ENCODE measurements around the gene TOPAZ1.

DNA sequence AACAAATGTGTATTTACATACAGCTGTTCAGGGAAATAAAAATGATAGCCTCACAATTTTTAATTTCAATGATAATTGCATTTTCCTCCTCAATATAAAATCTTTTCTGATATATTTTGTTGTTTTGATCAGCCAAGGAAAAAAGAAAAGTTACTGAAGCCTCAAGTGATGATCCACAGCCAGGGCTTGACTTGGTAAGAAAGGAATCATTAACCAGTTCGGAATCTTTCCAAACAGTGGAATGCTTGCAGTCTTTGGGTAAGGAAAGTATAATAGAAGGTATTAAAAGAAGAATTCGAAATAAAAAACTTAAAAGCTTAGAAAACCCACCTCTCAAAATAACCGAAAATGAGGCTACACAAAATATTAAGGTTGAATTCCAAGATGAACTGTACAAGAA lies 1.0 kb downstream of the TOPAZ1 start:
- TF ChIP-seq, protein P1, sequence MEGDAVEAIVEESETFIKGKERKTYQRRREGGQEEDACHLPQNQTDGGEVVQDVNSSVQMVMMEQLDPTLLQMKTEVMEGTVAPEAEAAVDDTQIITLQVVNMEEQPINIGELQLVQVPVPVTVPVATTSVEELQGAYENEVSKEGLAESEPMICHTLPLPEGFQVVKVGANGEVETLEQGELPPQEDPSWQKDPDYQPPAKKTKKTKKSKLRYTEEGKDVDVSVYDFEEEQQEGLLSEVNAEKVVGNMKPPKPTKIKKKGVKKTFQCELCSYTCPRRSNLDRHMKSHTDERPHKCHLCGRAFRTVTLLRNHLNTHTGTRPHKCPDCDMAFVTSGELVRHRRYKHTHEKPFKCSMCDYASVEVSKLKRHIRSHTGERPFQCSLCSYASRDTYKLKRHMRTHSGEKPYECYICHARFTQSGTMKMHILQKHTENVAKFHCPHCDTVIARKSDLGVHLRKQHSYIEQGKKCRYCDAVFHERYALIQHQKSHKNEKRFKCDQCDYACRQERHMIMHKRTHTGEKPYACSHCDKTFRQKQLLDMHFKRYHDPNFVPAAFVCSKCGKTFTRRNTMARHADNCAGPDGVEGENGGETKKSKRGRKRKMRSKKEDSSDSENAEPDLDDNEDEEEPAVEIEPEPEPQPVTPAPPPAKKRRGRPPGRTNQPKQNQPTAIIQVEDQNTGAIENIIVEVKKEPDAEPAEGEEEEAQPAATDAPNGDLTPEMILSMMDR (conservative IDR thresholded peaks at IDR 0.05 in 1 of 2, IDR thresholded peaks at IDR 0.05 in 1 of 2; ENCODE audit: extremely low read depth in 1 of 2, insufficient read depth in 1 of 2, low read depth in 1 of 2, low read length in 2 of 2): no peak
- no peak for TF ChIP-seq EZH2 (IDR thresholded peaks at IDR 0.05; ENCODE audit: borderline replicate concordance, low read length)
